Activated effector memory CD4-positive, alpha-beta T cell treated with anti-CD3 and anti-CD28 coated beads, Interleukin-2, amount 50 U/mL, for 16 hours (primary cell): ENCODE results near the gene B9D2.

Experiments used
- DNase-seq: peaks from one replicate; pipeline ENCODE4 v3.0.0-alpha.2; 2020

Gene B9D2

GRCh38 chr19:41308450-41309179 lies 55.3 kb downstream of the B9D2 start:
- peak; percentile 99 for DNase-seq

GRCh38 chr19:41307954-41308449 lies 55.9 kb downstream of the B9D2 start:
- DNase-seq = no peak

GRCh38 chr19:41307090-41307875 lies 56.7 kb downstream of the B9D2 start:
- no peak for DNase-seq

GRCh38 chr19:41305927-41306793 lies 57.8 kb downstream of the B9D2 start:
- no peak for DNase-seq

GRCh38 chr19:41304706-41305483 lies 59.1 kb downstream of the B9D2 start:
- DNase-seq = no peak
